Activated naive CD4-positive, alpha-beta T cell treated with Interleukin-2 at 50 U/mL for 16 hours (primary cell): ENCODE results near the gene CDKN2B-AS1.

Experiments
- DNase-seq: peaks from one replicate; pipeline ENCODE4 v3.0.0-alpha.2; 2020

CDKN2B-AS1 gene

GRCh38 chr9:22098643-22099332, 104.2 kb downstream of the CDKN2B-AS1 start:
- DNase-seq: no peak

- no peak for DNase-seq
Observed at GRCh38 chr9:22100626-22101025, 106.0 kb downstream of the CDKN2B-AS1 start.

- no peak for DNase-seq
Observed at GRCh38 chr9:22102146-22103053, 107.8 kb downstream of the CDKN2B-AS1 start.

GRCh38 chr9:22103685-22104575, 109.3 kb downstream of the CDKN2B-AS1 start:
- no peak for DNase-seq

GRCh38 chr9:22105005-22105722, 110.6 kb downstream of the CDKN2B-AS1 start:
- peak; percentile 20 for DNase-seq

- DNase-seq: no peak
Observed at GRCh38 chr9:22107202-22108045, 112.8 kb downstream of the CDKN2B-AS1 start.

GRCh38 chr9:22108581-22109370, 114.2 kb downstream of the CDKN2B-AS1 start:
- DNase-seq: no peak

GRCh38 chr9:22111176-22111953, 116.8 kb downstream of the CDKN2B-AS1 start:
- no peak for DNase-seq

GRCh38 chr9:22111954-22112247, 117.3 kb downstream of the CDKN2B-AS1 start:
- no peak for DNase-seq

GRCh38 chr9:22112870-22113821, 118.6 kb downstream of the CDKN2B-AS1 start:
- no peak for DNase-seq

- no peak for DNase-seq
Observed at GRCh38 chr9:22114956-22115355, 120.4 kb downstream of the CDKN2B-AS1 start.

GRCh38 chr9:22116758-22117157, 122.2 kb downstream of the CDKN2B-AS1 start:
- DNase-seq: no peak

- DNase-seq: no peak
Observed at GRCh38 chr9:22117511-22118384, 123.2 kb downstream of the CDKN2B-AS1 start.

- no peak for DNase-seq
Observed at GRCh38 chr9:22118810-22119521, 124.4 kb downstream of the CDKN2B-AS1 start.

- no peak for DNase-seq
Observed at GRCh38 chr9:22119522-22120158, 125.0 kb downstream of the CDKN2B-AS1 start.

GRCh38 chr9:22120159-22120549, 125.6 kb downstream of the CDKN2B-AS1 start:
- DNase-seq: no peak
